ENCODE data around the gene CEL.
"Not testable (repeated sequence)": the region's sequence is repeated elsewhere in the genome, so short reads cannot be mapped to it uniquely, and the experiment has no call there.

CEL gene

GRCh38 chr9:133061764-133062145 lies at the start of gene CEL:
Gene CEL (plus strand): TSS chr9:133061981. CDS start chr9:133062003, 22 bp downstream.
- DNase-seq (ENCODE audit: low read depth); H3K4me3 ChIP-seq (ENCODE audit: low read depth, low read length): not testable (repeated sequence)

- H3K4me3 ChIP-seq (ENCODE audit: low read depth, low read length), result no peak overlapping the region
- TF ChIP-seq POLR2A (IDR thresholded peaks at IDR 0.05; ENCODE audit: extremely low read depth, insufficient read length) (no peak), MAX (IDR thresholded peaks at IDR 0.05; ENCODE audit: low read depth, low read length) (no peak), MYC (IDR thresholded peaks at IDR 0.05; ENCODE audit: low read depth, low read length) (no peak), CTCF (IDR thresholded peaks at IDR 0.05; ENCODE audit: low read depth, low read length) (no peak)
Observed at GRCh38 chr9:133014696-133015095, 47.1 kb upstream of the CEL start.

GRCh38 chr9:133023117-133023890 lies 38.5 kb upstream of the CEL start:
- TF ChIP-seq MYC (IDR thresholded peaks at IDR 0.05; ENCODE audit: low read depth, low read length) (no peak), POLR2A (IDR thresholded peaks at IDR 0.05; ENCODE audit: extremely low read depth, insufficient read length) (no peak), MAX (IDR thresholded peaks at IDR 0.05; ENCODE audit: low read depth, low read length) (no peak), CTCF (IDR thresholded peaks at IDR 0.05; ENCODE audit: low read depth, low read length) (no peak)
- peak; percentile 61 for DNase-seq (ENCODE audit: low read depth)
- no peak overlapping the region for H3K4me3 ChIP-seq (ENCODE audit: low read depth, low read length)

More at GRCh38 chr9:133014696-133015095, 47.1 kb upstream of the CEL start:
- no peak for DNase-seq (ENCODE audit: low read depth)

- TF ChIP-seq CTCF (IDR thresholded peaks at IDR 0.05; ENCODE audit: low read depth, low read length), result no peak
- no peak for TF ChIP-seq MAX (IDR thresholded peaks at IDR 0.05; ENCODE audit: low read depth, low read length)
- no peak for TF ChIP-seq POLR2A (IDR thresholded peaks at IDR 0.05; ENCODE audit: extremely low read depth, insufficient read length)
- TF ChIP-seq MYC (IDR thresholded peaks at IDR 0.05; ENCODE audit: low read depth, low read length), result no peak
- DNase-seq (ENCODE audit: low read depth), result no peak
- H3K4me3 ChIP-seq (ENCODE audit: low read depth, low read length), result no peak overlapping the region
Observed at GRCh38 chr9:133026426-133026825, 35.4 kb upstream of the CEL start.

- H3K4me3 ChIP-seq (ENCODE audit: low read depth, low read length), result no peak overlapping the region
- no peak for TF ChIP-seq CTCF (IDR thresholded peaks at IDR 0.05; ENCODE audit: low read depth, low read length)
- TF ChIP-seq MYC (IDR thresholded peaks at IDR 0.05; ENCODE audit: low read depth, low read length), result no peak
- no peak for TF ChIP-seq MAX (IDR thresholded peaks at IDR 0.05; ENCODE audit: low read depth, low read length)
- no peak for TF ChIP-seq POLR2A (IDR thresholded peaks at IDR 0.05; ENCODE audit: extremely low read depth, insufficient read length)
- no peak for DNase-seq (ENCODE audit: low read depth)
Observed at GRCh38 chr9:133027134-133027533, 34.6 kb upstream of the CEL start.

- H3K4me3 ChIP-seq (ENCODE audit: low read depth, low read length), result no peak overlapping the region
- DNase-seq (ENCODE audit: low read depth), result no peak
- TF ChIP-seq MAX (IDR thresholded peaks at IDR 0.05; ENCODE audit: low read depth, low read length), result no peak
- TF ChIP-seq POLR2A (IDR thresholded peaks at IDR 0.05; ENCODE audit: extremely low read depth, insufficient read length), result no peak
- TF ChIP-seq CTCF (IDR thresholded peaks at IDR 0.05; ENCODE audit: low read depth, low read length), result no peak
- TF ChIP-seq MYC (IDR thresholded peaks at IDR 0.05; ENCODE audit: low read depth, low read length), result no peak
Observed at GRCh38 chr9:133028221-133028620, 33.6 kb upstream of the CEL start.
